Left ventricle myocardium superior (tissue), 1 donor: Measurements from ENCODE around the gene TCFL5. TPM values are rescaled to one million over a fixed set of nuclear protein-coding genes. Genes with fewer than 3 reads are reported as not detected.

Experiments
- ATAC-seq: fragments of 200-7000 bp; cut with Tn5 transposase; one replicate; pipeline ENCODE4 v1.9.1; 2020; ENCODE audit warnings: mild to moderate bottlenecking, moderate library complexity
- DNase-seq: peaks from one replicate; pipeline ENCODE4 v3.0.0-alpha.2; 2020
- intact Hi-C: fragments of 100-400 bp; cut with micrococcal nuclease; formaldehyde crosslinking; loops from one replicate; pipeline ENCODE4 v1.11.0; 2022
- total RNA-seq: library from RNA; stranded (reverse); fragmentation: NEBNext Ultra II Directional; extraction: Animal tissue kit (Norgen Biotek cat#: 25700); gene quantifications from one replicate; pipeline ENCODE4 v1.2.1, GENCODE V29; 2021
- donor health status: DM: no; HTN: yes; CAD: no; lungs with severe emphysema.

TCFL5 gene
- total RNA-seq, 1 donor from 2014 or later: 6.1 TPM

GRCh38 chr20:62818592-62819493 lies 42.8 kb downstream of the TCFL5 start:
- ATAC-seq (peak; percentile 63), DNase-seq (peak; percentile 83)
- intact Hi-C loops: no loop called here

GRCh38 chr20:62817975-62818591 lies 43.5 kb downstream of the TCFL5 start:
- DNase-seq: no peak
- intact Hi-C loops: no loop called here
- ATAC-seq: no peak

- DNase-seq (peak; percentile 46), ATAC-seq (no peak)
- intact Hi-C loops: no loop called here
Measured at GRCh38 chr20:62816884-62817873, 44.4 kb downstream of the TCFL5 start, which contains the start of gene COL9A3. TSS of gene COL9A3 (plus strand) at chr20:62817050. CDS start at chr20:62817065, 15 bp downstream.

DNA sequence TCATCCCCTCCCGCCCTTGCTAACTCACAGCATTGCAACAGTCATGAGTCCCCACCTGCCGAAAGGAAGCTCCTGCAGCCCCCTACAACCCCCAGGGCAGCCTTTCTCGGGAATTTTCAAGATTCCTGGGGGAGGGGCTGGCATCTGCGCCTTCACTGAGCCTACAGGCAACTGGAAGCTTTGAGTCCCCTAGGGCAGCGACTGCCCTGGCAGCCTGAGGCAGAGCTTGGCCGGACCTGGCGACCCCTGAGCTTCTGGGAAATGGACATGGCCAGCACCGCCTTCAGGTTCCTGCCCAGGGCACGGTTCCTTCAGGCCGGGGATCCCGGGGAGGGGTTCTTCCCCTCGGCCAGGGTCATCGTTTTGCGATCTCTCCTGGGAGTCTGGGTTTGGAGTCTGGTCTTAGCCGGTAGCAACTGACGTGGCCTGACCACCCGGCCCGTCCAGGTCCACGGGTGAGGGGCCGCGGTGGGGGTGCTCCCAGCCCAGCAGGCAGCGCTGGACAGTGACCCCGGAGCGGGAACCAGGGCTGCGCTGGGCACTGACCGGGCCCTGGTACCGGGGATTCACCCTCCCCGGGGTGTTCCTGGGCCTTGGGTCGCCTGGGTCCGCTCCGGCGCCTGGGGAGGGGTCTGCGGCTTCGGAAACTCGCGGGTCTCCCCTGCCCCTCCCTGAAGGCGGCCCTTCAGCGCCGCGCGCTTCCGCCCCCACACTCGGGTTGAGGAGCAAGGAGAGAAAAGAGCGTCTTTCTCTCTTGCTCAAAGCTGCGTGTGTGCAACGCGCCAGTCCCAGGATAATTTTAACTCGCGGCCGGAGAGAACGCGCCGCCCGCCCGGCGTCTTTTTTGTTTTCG lies 45.4 kb downstream of the TCFL5 start:
- intact Hi-C loops: no loop called here
- no peak for DNase-seq
- no peak for ATAC-seq

DNA sequence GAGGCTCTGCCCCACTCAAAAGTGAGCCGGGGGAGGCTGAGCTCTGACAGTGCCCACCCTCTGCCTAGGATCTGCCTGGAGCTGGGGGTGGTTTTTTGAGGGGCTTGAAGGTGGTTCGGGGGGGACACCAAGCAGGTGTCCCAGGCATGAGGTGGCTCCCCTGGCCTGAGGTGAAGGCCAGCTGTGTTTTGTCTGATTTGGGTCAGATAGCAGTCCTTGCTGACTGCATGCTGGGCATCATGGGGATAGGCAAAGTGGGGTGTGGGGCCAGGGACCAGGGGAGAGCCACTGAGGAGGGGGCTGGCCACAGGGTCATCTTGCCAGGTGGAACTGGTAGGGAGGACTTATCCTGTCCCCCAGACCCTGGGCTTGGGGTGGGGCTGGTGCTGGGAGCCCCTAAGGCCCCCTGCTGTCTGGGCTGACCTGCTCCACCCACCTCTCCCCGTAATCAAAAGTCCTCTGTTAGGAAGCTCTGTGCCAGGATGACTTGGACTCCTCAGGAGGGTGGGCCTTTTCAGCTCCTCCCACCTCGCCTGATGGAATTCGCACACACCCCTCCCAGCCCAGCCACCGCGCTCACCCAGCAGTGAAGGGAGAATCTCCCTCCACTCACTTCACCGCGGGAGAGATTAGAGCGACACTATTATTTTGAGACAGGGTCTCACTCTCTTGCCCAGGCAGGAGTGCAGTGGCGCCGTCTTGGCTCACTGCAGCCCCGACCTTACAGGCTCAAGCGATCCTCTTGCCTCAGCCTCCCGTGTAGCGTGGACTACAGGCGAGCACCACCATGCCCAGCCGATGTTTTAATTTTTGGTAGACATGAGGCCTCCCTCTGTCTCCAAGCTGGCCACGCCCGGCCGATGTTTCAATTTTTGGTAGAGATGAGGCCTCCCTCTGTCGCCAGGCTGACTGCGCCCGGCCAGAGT lies 46.3 kb downstream of the TCFL5 start:
- no peak for DNase-seq
- intact Hi-C loops: no loop called here
- peak; percentile 7 for ATAC-seq

DNA sequence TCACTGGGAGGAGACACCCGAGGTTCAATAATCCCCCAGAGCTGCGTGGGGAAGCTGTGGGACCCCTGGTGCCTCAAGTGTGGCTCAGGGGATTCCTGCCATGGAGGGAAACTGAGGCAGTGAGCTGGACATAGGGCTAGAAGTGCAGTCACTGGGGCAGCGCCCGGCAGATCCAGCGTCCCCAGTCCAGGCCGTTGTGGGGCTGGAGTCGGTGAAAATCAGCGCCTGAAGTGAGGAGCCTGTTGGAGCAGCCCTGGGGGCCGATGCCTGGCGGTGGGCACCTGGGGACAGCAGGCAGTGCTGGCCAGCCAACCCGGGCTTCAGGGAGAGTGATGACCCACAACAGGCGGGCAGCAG lies 46.9 kb downstream of the TCFL5 start:
- intact Hi-C loops: no loop called here
- no peak for ATAC-seq
- DNase-seq: no peak

GRCh38 chr20:62814060-62814708 lies 47.4 kb downstream of the TCFL5 start:
- intact Hi-C loops: no loop called here
- DNase-seq: no peak
- ATAC-seq: no peak

DNA sequence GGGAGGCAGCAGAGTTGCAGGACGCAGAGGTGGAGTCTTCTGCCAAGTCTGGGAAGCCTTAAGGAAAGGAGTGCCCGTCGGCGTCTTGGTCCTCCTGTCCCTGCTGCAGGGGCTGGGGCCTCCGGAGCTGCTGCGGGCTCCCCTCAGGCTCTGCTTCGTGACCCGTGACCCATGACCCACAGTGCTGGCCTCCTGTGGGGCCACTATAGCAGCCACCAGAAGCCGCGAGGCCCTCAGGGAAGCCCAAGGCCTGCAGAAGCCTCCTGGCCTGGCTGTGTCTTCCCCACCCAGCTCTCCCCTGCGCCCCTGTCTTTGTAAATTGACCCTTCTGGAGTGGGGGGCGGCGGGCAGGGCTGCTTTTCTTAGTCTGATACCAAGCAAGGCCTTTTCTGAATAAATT lies 48.0 kb downstream of the TCFL5 start:
- no peak for ATAC-seq
- intact Hi-C loops: no loop called here

DNA sequence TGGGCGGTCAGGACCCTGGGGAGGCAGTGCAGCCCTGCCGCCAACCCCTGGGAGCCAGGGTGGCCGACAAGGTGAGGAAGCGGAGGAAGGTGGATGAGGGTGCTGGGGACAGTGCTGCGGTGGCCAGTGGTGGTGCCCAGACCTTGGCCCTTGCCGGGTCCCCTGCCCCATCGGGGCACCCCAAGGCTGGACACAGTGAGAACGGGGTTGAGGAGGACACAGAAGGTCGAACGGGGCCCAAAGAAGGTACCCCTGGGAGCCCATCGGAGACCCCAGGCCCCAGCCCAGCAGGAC lies 48.8 kb downstream of the TCFL5 start:
- DNase-seq (no peak), ATAC-seq (no peak)
- intact Hi-C loops: no loop called here

More for the DNA sequence above, 48.0 kb downstream of the TCFL5 start:
- DNase-seq: no peak

- intact Hi-C loops: no loop called here
- no peak for ATAC-seq
- DNase-seq: no peak
Measured at GRCh38 chr20:62812181-62812906, 49.3 kb downstream of the TCFL5 start.

- intact Hi-C loops: no loop called here
- ATAC-seq: no peak
- no peak for DNase-seq
Measured at GRCh38 chr20:62811720-62812119, 49.9 kb downstream of the TCFL5 start.

- intact Hi-C loops: no loop called here
- no peak for DNase-seq
Measured at GRCh38 chr20:62811320-62811719, 50.3 kb downstream of the TCFL5 start.

GRCh38 chr20:62809530-62810428 lies 51.8 kb downstream of the TCFL5 start:
- no peak for ATAC-seq
- intact Hi-C loops: loop anchor here (10.0 kb wide), 1 partner anchor 145 kb away; no protein-coding TSS in a partner anchor
- DNase-seq: no peak

More at GRCh38 chr20:62811320-62811719, 50.3 kb downstream of the TCFL5 start:
- no peak for ATAC-seq

DNA sequence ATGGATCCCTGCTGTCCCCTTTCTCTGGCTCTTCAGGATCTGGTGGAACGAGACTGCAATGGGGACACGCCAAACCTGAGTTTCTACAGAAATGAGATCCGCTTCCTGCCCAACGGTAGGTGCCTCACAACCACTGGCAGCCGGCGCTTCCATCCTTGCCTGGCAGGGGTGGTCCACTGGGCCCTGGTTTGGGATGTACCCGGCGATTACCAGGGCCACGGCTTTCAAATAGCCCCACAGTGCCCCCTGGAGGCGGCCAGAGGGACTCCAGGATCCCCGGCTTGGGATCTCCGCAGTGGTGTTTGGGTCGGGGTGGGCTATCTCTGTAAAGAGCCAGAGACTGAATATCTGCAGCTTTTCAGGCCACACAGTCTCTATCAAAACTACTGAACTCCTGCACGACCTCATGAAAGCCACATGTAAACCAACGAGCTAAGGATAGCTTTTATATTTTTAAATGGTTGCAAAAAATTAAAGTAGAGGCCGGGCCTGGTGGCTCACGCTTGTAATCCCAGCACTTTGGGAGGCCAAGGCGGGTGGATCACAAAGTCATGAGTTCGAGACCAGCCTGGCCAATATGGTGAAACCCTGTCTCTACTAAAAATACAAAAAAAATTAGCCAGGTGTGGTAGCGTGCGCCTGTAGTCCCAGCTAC lies 53.3 kb downstream of the TCFL5 start:
- intact Hi-C loops: loop anchor here (10.0 kb wide), 1 partner anchor 144 kb away; no protein-coding TSS in a partner anchor
- ATAC-seq (peak; percentile 58), DNase-seq (peak; percentile 82)
